Panc1 (cell line): ENCODE results near the gene BAIAP2. TPM values are rescaled to one million over a fixed set of nuclear protein-coding genes. Genes with fewer than 3 reads are reported as not detected.

Experiments
- ATAC-seq: fragments of 200-7000 bp; cut with Tn5 transposase; 2 replicates; pipeline ENCODE4 v1.9.1; 2020; ENCODE audit warnings: mild to moderate bottlenecking, moderate library complexity
- BruUV-seq: library from RNA; stranded (reverse); fragments of 400-500 nt; replicated peaks from 2 replicates; lab custom pipeline; 2021; lab: Mats Ljungman, UMichigan
- CTCF ChIA-PET: fragments of 300-600 bp; sonication (Branson Sonifier 250); formaldehyde crosslinking; loops from one replicate; lab custom pipeline; 2022; ENCODE audit warnings: antibody characterized with exemption; lab: Charles Lee
- POLR2A ChIA-PET: fragments of 300-600 bp; sonication (Branson Sonifier 250); formaldehyde crosslinking; loops from one replicate; lab custom pipeline; 2022; ENCODE audit warnings: antibody characterized with exemption; lab: Charles Lee
- DNase-seq: peaks from one replicate; pipeline ENCODE4 v3.0.0-alpha.2; 2010; ENCODE audit warnings: low read depth, low spot score
- H3K27ac ChIP-seq: 2 replicates; pipeline ENCODE4 v1.5.1; 2011; ENCODE audit warnings: mild to moderate bottlenecking, low read length, inconsistent platforms
- H3K27me3 ChIP-seq: fragments of 200-500 bp; sonication (Bioruptor generic); 2 replicates; pipeline ENCODE4 v1.6.0; 2014; ENCODE audit warnings: low read length, inconsistent platforms; ENCODE audit not compliant: control insufficient read depth, insufficient read depth
- H3K36me3 ChIP-seq: fragments of 200-500 bp; sonication (Bioruptor generic); 2 replicates; pipeline ENCODE4 v1.5.1; 2014; ENCODE audit warnings: inconsistent platforms, mild to moderate bottlenecking, low read length, moderate library complexity; ENCODE audit not compliant: control insufficient read depth, insufficient read depth
- H3K4me1 ChIP-seq: 2 replicates; pipeline ENCODE4 v1.5.1; 2011; ENCODE audit warnings: inconsistent platforms, mild to moderate bottlenecking, low read length, moderate library complexity; ENCODE audit not compliant: control insufficient read depth, insufficient read depth
- H3K4me3 ChIP-seq, 2 experiments: 2 replicates each; pipeline ENCODE4 v1.5.1; 2011 to 2012; ENCODE audit warnings: low read depth in 2 of 2, low read length in 2 of 2, mild to moderate bottlenecking in 2 of 2, inconsistent platforms in 1 of 2, moderate library complexity in 1 of 2
- H3K9me3 ChIP-seq: fragments of 200-500 bp; sonication (Bioruptor generic); 2 replicates; pipeline ENCODE4 v1.5.1; 2014; ENCODE audit warnings: low read depth, mild to moderate bottlenecking, inconsistent platforms, low read length, moderate library complexity; ENCODE audit not compliant: control insufficient read depth, insufficient read depth
- POLR2AphosphoS5 ChIP-seq: IDR thresholded peaks from 2 replicates; pipeline ENCODE4 v1.6.1; 2012; ENCODE audit warnings: mild to moderate bottlenecking, low read depth, low read length, moderate library complexity
- REST ChIP-seq, 2 experiments: IDR thresholded peaks; 2 replicates each; pipeline ENCODE4 v1.6.1; 2011 to 2012; ENCODE audit warnings: low read depth in 2 of 2, control low read depth in 1 of 2, low read length in 1 of 2, mild to moderate bottlenecking in 1 of 2, moderate library complexity in 1 of 2; ENCODE audit not compliant: insufficient read depth in 1 of 2
- SIN3A ChIP-seq: IDR thresholded peaks from 2 replicates; pipeline ENCODE4 v1.6.1; 2012; ENCODE audit warnings: low read depth, mild to moderate bottlenecking, low read length, moderate library complexity, borderline replicate concordance; ENCODE audit not compliant: insufficient read depth
- TCF7L2 ChIP-seq: IDR thresholded peaks from 2 replicates; pipeline ENCODE4 v1.6.1; 2011; ENCODE audit warnings: mild to moderate bottlenecking, low read depth, low read length, inconsistent platforms
- in situ Hi-C: cut with HindIII; loops from 2 replicates; pipeline ENCODE4 v1.10.0; 2016; ENCODE audit warnings: low sequenced_read_pairs, low pct_unique_long_range_greater_than_20kb
- intact Hi-C: fragments of 100-400 bp; cut with micrococcal nuclease; formaldehyde crosslinking; loops from one replicate; pipeline ENCODE4 v1.10.0; 2022; ENCODE audit not compliant: unreplicated experiment
- total RNA-seq: library from RNA; stranded (reverse); gene quantifications from one replicate; pipeline ENCODE4 v1.2.1, GENCODE V29; 2021; ENCODE audit not compliant: unreplicated experiment
- TF ChIP-seq, protein P1 (sequence below): fragments of 450-650 bp; IDR thresholded peaks from 2 replicates; pipeline ENCODE4 v1.5.1; 2017; ENCODE audit warnings: mild to moderate bottlenecking

BAIAP2 gene
- total RNA-seq, 1 experiment from 2014 or later, result 125 TPM

- H3K9me3 ChIP-seq, result no peaks in the 10 kb centered on the region
- TF ChIP-seq POLR2AphosphoS5, result no peak
- no peak for TF ChIP-seq TCF7L2
- ChIA-PET POLR2A (no interaction called here), CTCF (no interaction called here)
- H3K4me1 ChIP-seq, result no peaks in the 10 kb centered on the region
- no TSS peak for BruUV-seq
- H3K4me3 ChIP-seq, result no peak overlapping the region
- no peaks in the 10 kb centered on the region for H3K27me3 ChIP-seq
- H3K36me3 ChIP-seq, result no peaks in the 10 kb centered on the region
- in situ Hi-C loops (no loop called here), intact Hi-C loops (no loop called here)
- DNase-seq (no peak), ATAC-seq (no peak)
- no peak overlapping the region for H3K27ac ChIP-seq
Measured at GRCh38 chr17:81135505-81136278, 100.7 kb downstream of the BAIAP2 start.

GRCh38 chr17:81136366-81136765 is 101.4 kb downstream of the BAIAP2 start:
- POLR2A ChIA-PET, result no interaction called here
- CTCF ChIA-PET, result no interaction called here
- ATAC-seq (no peak), DNase-seq (no peak)
- H3K4me3 ChIP-seq, result no peak overlapping the region
- no peak overlapping the region for H3K27ac ChIP-seq
- no peaks in the 10 kb centered on the region for H3K4me1 ChIP-seq
- TF ChIP-seq POLR2AphosphoS5 (no peak), SIN3A (no peak), TCF7L2 (no peak), REST (IDR thresholded peaks at IDR 0.05; ENCODE audit: insufficient read depth in 1 of 2, low read depth in 2 of 2, low read length in 1 of 2) (no peak)
- TF ChIP-seq, protein P1, sequence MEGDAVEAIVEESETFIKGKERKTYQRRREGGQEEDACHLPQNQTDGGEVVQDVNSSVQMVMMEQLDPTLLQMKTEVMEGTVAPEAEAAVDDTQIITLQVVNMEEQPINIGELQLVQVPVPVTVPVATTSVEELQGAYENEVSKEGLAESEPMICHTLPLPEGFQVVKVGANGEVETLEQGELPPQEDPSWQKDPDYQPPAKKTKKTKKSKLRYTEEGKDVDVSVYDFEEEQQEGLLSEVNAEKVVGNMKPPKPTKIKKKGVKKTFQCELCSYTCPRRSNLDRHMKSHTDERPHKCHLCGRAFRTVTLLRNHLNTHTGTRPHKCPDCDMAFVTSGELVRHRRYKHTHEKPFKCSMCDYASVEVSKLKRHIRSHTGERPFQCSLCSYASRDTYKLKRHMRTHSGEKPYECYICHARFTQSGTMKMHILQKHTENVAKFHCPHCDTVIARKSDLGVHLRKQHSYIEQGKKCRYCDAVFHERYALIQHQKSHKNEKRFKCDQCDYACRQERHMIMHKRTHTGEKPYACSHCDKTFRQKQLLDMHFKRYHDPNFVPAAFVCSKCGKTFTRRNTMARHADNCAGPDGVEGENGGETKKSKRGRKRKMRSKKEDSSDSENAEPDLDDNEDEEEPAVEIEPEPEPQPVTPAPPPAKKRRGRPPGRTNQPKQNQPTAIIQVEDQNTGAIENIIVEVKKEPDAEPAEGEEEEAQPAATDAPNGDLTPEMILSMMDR, result no peak
- in situ Hi-C loops, result no loop called here
- no TSS peak for BruUV-seq
- H3K9me3 ChIP-seq, result no peaks in the 10 kb centered on the region
- intact Hi-C loops, result no loop called here
- no peaks in the 10 kb centered on the region for H3K36me3 ChIP-seq
- H3K27me3 ChIP-seq, result no peaks in the 10 kb centered on the region

DNA sequence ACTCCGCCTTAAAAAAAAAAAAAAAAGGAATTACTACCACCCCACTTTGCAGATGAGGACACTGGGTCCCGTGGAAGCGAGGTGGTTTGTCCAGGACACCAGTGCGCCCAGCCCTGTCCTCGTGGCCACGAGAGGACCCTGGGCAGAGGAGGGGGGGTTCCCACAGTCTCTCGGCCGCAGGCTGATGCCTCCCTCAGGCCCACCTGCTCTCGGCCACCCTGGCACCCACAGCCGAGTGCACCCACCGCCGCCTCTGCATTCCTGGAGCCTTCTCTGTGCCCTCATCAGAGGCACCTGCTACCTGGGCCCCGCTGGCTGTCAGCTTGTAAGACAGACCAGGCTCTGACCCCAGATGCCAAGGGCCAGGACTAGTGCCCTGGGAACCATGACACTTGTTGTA is 102.3 kb downstream of the BAIAP2 start:
- no peaks in the 10 kb centered on the region for H3K9me3 ChIP-seq
- intact Hi-C loops, result no loop called here
- ChIA-PET CTCF (no interaction called here), POLR2A (no interaction called here)
- BruUV-seq, result no TSS peak
- H3K27me3 ChIP-seq, result no peaks in the 10 kb centered on the region
- DNase-seq (no peak), ATAC-seq (no peak)
- H3K4me3 ChIP-seq, result no peak overlapping the region
- TF ChIP-seq TCF7L2, result no peak
- TF ChIP-seq, protein P1, result no peak
- TF ChIP-seq SIN3A, result no peak
- TF ChIP-seq REST (IDR thresholded peaks at IDR 0.05; ENCODE audit: insufficient read depth in 1 of 2, low read depth in 2 of 2, low read length in 1 of 2), result no peak
- no peak for TF ChIP-seq POLR2AphosphoS5
- no peaks in the 10 kb centered on the region for H3K36me3 ChIP-seq
- H3K4me1 ChIP-seq, result no peaks in the 10 kb centered on the region
- no peak overlapping the region for H3K27ac ChIP-seq
- in situ Hi-C loops, result no loop called here
